Colonic mucosa (tissue), 4 donors: Measurements from ENCODE around the gene PHF21B. TPM values are rescaled to one million over a fixed set of nuclear protein-coding genes. Genes with fewer than 3 reads are reported as not detected.

ENCODE experiments used
- DNase-seq: peaks from one replicate; pipeline ENCODE4 v3.0.0-alpha.2; 2020
- H3K27ac ChIP-seq: fragments of 200-600 bp; one replicate; pipeline ENCODE4 v1.8.0; 2021
- H3K27me3 ChIP-seq: fragments of 200-600 bp; one replicate; pipeline ENCODE4 v1.8.0; 2021
- H3K36me3 ChIP-seq: fragments of 200-600 bp; one replicate; pipeline ENCODE4 v1.8.0; 2021
- H3K4me1 ChIP-seq: fragments of 200-600 bp; one replicate; pipeline ENCODE4 v1.8.0; 2021; ENCODE audit warnings: mild to moderate bottlenecking
- H3K4me3 ChIP-seq: fragments of 200-600 bp; one replicate; pipeline ENCODE4 v1.8.0; 2021
- H3K9ac ChIP-seq, 2 donors: one replicate each; pipeline ENCODE4 v1.7.0; 2013; ENCODE audit warnings: control low read depth in 2 of 2, low read depth in 2 of 2, low read length in 2 of 2
- H3K9me3 ChIP-seq: fragments of 200-600 bp; one replicate; pipeline ENCODE4 v1.8.0; 2021
- CTCF ChIP-seq: fragments of 200-600 bp; IDR thresholded peaks from one replicate; pipeline ENCODE4 v1.8.0; 2022; ENCODE audit warnings: antibody characterized with exemption, mild to moderate bottlenecking
- intact Hi-C: fragments of 100-400 bp; cut with DNase I; formaldehyde crosslinking; loops from one replicate; pipeline ENCODE4 v1.14.1; 2022
- total RNA-seq, 2 donors: library from RNA; stranded (reverse); fragmentation: NEBNext Ultra II Directional in 1 of 2; extraction: Animal tissue kit (Norgen Biotek cat#: 25700) in 1 of 2; gene quantifications; one replicate each; pipeline ENCODE4 v1.2.1, GENCODE V29; 2021
- donor health status: healthy.
- donor health status: DM: no; HTN: no; CAD: no.
- donor health status: DM: no; HTN: no; CAD: no.

Gene PHF21B
- total RNA-seq, 2 donors from 2014 or later, result not detected

GRCh38 chr22:44974454-44974853 lies 35.4 kb downstream of the PHF21B start:
- H3K9me3 ChIP-seq, result no peaks in the 10 kb centered on the region
- H3K36me3 ChIP-seq, result no peaks in the 10 kb centered on the region
- no peaks in the 10 kb centered on the region for H3K27me3 ChIP-seq
- intact Hi-C loops, result loop anchor here (2.0 kb wide), 1 partner anchor 122 kb away; no protein-coding TSS in a partner anchor
- no peak overlapping the region for H3K9ac ChIP-seq
- no peak overlapping the region for H3K27ac ChIP-seq
- H3K4me1 ChIP-seq, result no peaks in the 10 kb centered on the region
- DNase-seq, result no peak
- no peak overlapping the region for H3K4me3 ChIP-seq
- TF ChIP-seq CTCF, result no peak

- Histone ChIP-seq H3K9me3 (no peaks in the 10 kb centered on the region), H3K36me3 (no peaks in the 10 kb centered on the region), H3K4me3 (no peak overlapping the region), H3K27ac (no peak overlapping the region), H3K9ac (no peak overlapping the region), H3K27me3 (no peaks in the 10 kb centered on the region), H3K4me1 (no peaks in the 10 kb centered on the region)
- no peak for TF ChIP-seq CTCF
- no peak for DNase-seq
- intact Hi-C loops, result loop anchor here (2.0 kb wide), 1 partner anchor 123 kb away; no protein-coding TSS in a partner anchor
Observed at GRCh38 chr22:44973829-44974228, 36.0 kb downstream of the PHF21B start.

- DNase-seq, result no peak
- TF ChIP-seq CTCF, result no peak
- no peaks in the 10 kb centered on the region for H3K36me3 ChIP-seq
- no peaks in the 10 kb centered on the region for H3K9me3 ChIP-seq
- no peak overlapping the region for H3K27ac ChIP-seq
- H3K4me1 ChIP-seq, result no peaks in the 10 kb centered on the region
- no peak overlapping the region for H3K9ac ChIP-seq
- no peak overlapping the region for H3K4me3 ChIP-seq
- no peaks in the 10 kb centered on the region for H3K27me3 ChIP-seq
- intact Hi-C loops, result no loop called here
Observed at GRCh38 chr22:44972363-44973083, 37.3 kb downstream of the PHF21B start.

- no peaks in the 10 kb centered on the region for H3K27me3 ChIP-seq
- no peaks in the 10 kb centered on the region for H3K36me3 ChIP-seq
- TF ChIP-seq CTCF, result no peak
- no peak overlapping the region for H3K9ac ChIP-seq
- H3K9me3 ChIP-seq, result no peaks in the 10 kb centered on the region
- H3K27ac ChIP-seq, result no peak overlapping the region
- intact Hi-C loops, result no loop called here
- H3K4me3 ChIP-seq, result no peak overlapping the region
- no peak for DNase-seq
- no peaks in the 10 kb centered on the region for H3K4me1 ChIP-seq
Observed at GRCh38 chr22:44971651-44972362, 38.0 kb downstream of the PHF21B start.

- Histone ChIP-seq H3K27me3 (no peaks in the 10 kb centered on the region), H3K9ac (no peak overlapping the region), H3K36me3 (no peaks in the 10 kb centered on the region), H3K9me3 (no peaks in the 10 kb centered on the region), H3K4me1 (no peaks in the 10 kb centered on the region), H3K4me3 (no peak overlapping the region), H3K27ac (no peak overlapping the region)
- intact Hi-C loops, result no loop called here
- DNase-seq, result no peak
- TF ChIP-seq CTCF, result no peak
Observed at GRCh38 chr22:44970291-44970690, 39.5 kb downstream of the PHF21B start.
